ENCODE results near the gene REX1BD. TPM values are rescaled to one million over a fixed set of nuclear protein-coding genes. Genes with fewer than 3 reads are reported as not detected.
"Not testable (repeated sequence)": the region's sequence is repeated elsewhere in the genome, so short reads cannot be mapped to it uniquely, and the experiment has no call there.

The REX1BD gene
- total RNA-seq (2014; rRNA removed; shearing (Covaris generic)) (79.9 and 133 TPM in 2 replicates), polyA plus RNA-seq (2016; fragmentation: Nextera tagmentation; extraction: Ambion mirVana) (103 and 105 TPM in 2 replicates)

GRCh38 chr19:18588611-18589379 lies at the start of gene REX1BD:
TSS of gene REX1BD (plus strand) at chr19:18588798. CDS start at chr19:18588802, 4 bp downstream.
- no peaks in the 10 kb centered on the region for H4K20me1 ChIP-seq (ENCODE audit: insufficient read depth)
- peak; percentile 87 for DNase-seq
- WGBS, 2 experiments (ENCODE audit: low coverage in 1 of 2, low lambda C conversion rate in 2 of 2, missing lambda C conversion rate in 2 of 2), result 0 to 2% methylated on average over 57 to 71 of the region's 72 CpGs
- H3K9me3 ChIP-seq (ENCODE audit: low read depth), result no peaks in the 10 kb centered on the region
- H3K9me2 ChIP-seq (ENCODE audit: insufficient read depth), result no peaks in the 10 kb centered on the region
- H3K36me3 ChIP-seq (ENCODE audit: low read depth), result no peaks in the 10 kb centered on the region
- peak within 1 kb of the TSS; percentile 84 for H3K4me2 ChIP-seq (ENCODE audit: unreplicated experiment)
- peak within 1 kb of the TSS; percentile 79 for H3K4me3 ChIP-seq
- no peak for TF ChIP-seq EZH2phosphoT487 (IDR thresholded peaks at IDR 0.05; ENCODE audit: insufficient read depth, low read depth)
- no peak for TF ChIP-seq EZH2 (IDR thresholded peaks at IDR 0.05; ENCODE audit: insufficient read depth, poor library complexity, severe bottlenecking)
- peak within 1 kb of the TSS; percentile 88 for H2AFZ ChIP-seq
- H3K9ac ChIP-seq, result peak within 1 kb of the TSS; percentile 76
- H3F3A ChIP-seq (ENCODE audit: insufficient read depth), result peaks cover 13% of the 10 kb centered on the region
- in situ Hi-C loops (cut with MboI), result loop anchor here (25.0 kb wide), 1 partner anchor 126 kb away; no protein-coding TSS in a partner anchor
- H3K4me1 ChIP-seq (ENCODE audit: insufficient read depth), result peaks cover 7% of the 10 kb centered on the region; the same call in 1 of the 2 replicates
- H3K27me3 ChIP-seq (replicated peaks; ENCODE audit: insufficient read depth), result no peaks in the 10 kb centered on the region
- H3K79me2 ChIP-seq (ENCODE audit: insufficient read depth), result no peaks in the 10 kb centered on the region
- peak within 1 kb of the TSS; percentile 65 for H3K27ac ChIP-seq

- 97% methylated on average over 9 to 19 of the region's 19 CpGs for WGBS, 2 experiments (ENCODE audit: low coverage in 1 of 2, low lambda C conversion rate in 2 of 2, missing lambda C conversion rate in 2 of 2)
- Histone ChIP-seq H3K4me1 (ENCODE audit: insufficient read depth) (peaks cover 16% of the 10 kb centered on the region), H3K27ac (no peak overlapping the region), H3K9me2 (ENCODE audit: insufficient read depth) (no peaks in the 10 kb centered on the region), H3K36me3 (ENCODE audit: low read depth) (no peaks in the 10 kb centered on the region; the same call in 1 of the 2 replicates), H3K9me3 (ENCODE audit: low read depth) (no peaks in the 10 kb centered on the region), H3K9ac (no peak overlapping the region), H2AFZ (no peak overlapping the region), H3K4me2 (ENCODE audit: unreplicated experiment) (no peak overlapping the region), H3F3A (ENCODE audit: insufficient read depth) (0 out of 2 replicates have a peak, but pooled peaks cover 8% of the 10 kb centered on the region), H3K27me3 (replicated peaks; ENCODE audit: insufficient read depth) (no peaks in the 10 kb centered on the region), H4K20me1 (ENCODE audit: insufficient read depth) (no peaks in the 10 kb centered on the region), H3K4me3 (no peak overlapping the region), H3K79me2 (ENCODE audit: insufficient read depth) (peaks cover 33% of the 10 kb centered on the region)
- no peak for TF ChIP-seq EZH2 (IDR thresholded peaks at IDR 0.05; ENCODE audit: insufficient read depth, poor library complexity, severe bottlenecking)
- TF ChIP-seq EZH2phosphoT487 (IDR thresholded peaks at IDR 0.05; ENCODE audit: insufficient read depth, low read depth), result no peak
- no peak for DNase-seq
- in situ Hi-C loops (cut with MboI), result no loop called here
These were observed 49.2 kb upstream of the REX1BD start for GRCh38 chr19:18539372-18539771.

- H3K9me3 ChIP-seq (ENCODE audit: low read depth); H2AFZ ChIP-seq; H3K27ac ChIP-seq; H3K36me3 ChIP-seq (ENCODE audit: low read depth); in situ Hi-C loops (cut with MboI); H3K9me2 ChIP-seq (ENCODE audit: insufficient read depth); H3K4me3 ChIP-seq; H3K9ac ChIP-seq; H3F3A ChIP-seq (ENCODE audit: insufficient read depth); H4K20me1 ChIP-seq (ENCODE audit: insufficient read depth); H3K27me3 ChIP-seq (replicated peaks; ENCODE audit: insufficient read depth); DNase-seq; H3K4me2 ChIP-seq (ENCODE audit: unreplicated experiment): not testable (repeated sequence)
- Histone ChIP-seq H3K4me1 (ENCODE audit: insufficient read depth) (peaks cover 16% of the 10 kb centered on the region), H3K79me2 (ENCODE audit: insufficient read depth) (peaks cover 33% of the 10 kb centered on the region)
- 90 to 100% methylated on average over 1 of the region's 1 CpG for WGBS, 2 experiments (ENCODE audit: low coverage in 1 of 2, low lambda C conversion rate in 2 of 2, missing lambda C conversion rate in 2 of 2)
These were observed 48.4 kb upstream of the REX1BD start for GRCh38 chr19:18540200-18540599.

GRCh38 chr19:18541258-18541991 lies 47.2 kb upstream of the REX1BD start:
- TF ChIP-seq EZH2phosphoT487 (IDR thresholded peaks at IDR 0.05; ENCODE audit: insufficient read depth, low read depth) (no peak), EZH2 (IDR thresholded peaks at IDR 0.05; ENCODE audit: insufficient read depth, poor library complexity, severe bottlenecking) (no peak)
- Histone ChIP-seq H3K9me2 (ENCODE audit: insufficient read depth) (no peaks in the 10 kb centered on the region), H3K27me3 (replicated peaks; ENCODE audit: insufficient read depth) (no peaks in the 10 kb centered on the region), H3F3A (ENCODE audit: insufficient read depth) (0 out of 2 replicates have a peak, but pooled peaks cover 8% of the 10 kb centered on the region), H3K4me3 (peak overlapping the region; percentile 75; the same call in 1 of the 2 replicates), H3K4me1 (ENCODE audit: insufficient read depth) (peaks cover 16% of the 10 kb centered on the region), H2AFZ (no peak overlapping the region), H3K27ac (peak overlapping the region; percentile 58), H3K9me3 (ENCODE audit: low read depth) (no peaks in the 10 kb centered on the region), H3K4me2 (ENCODE audit: unreplicated experiment) (peak overlapping the region; percentile 83), H3K9ac (peak overlapping the region; percentile 88), H3K36me3 (ENCODE audit: low read depth) (no peaks in the 10 kb centered on the region; the same call in 1 of the 2 replicates), H3K79me2 (ENCODE audit: insufficient read depth) (peaks cover 33% of the 10 kb centered on the region), H4K20me1 (ENCODE audit: insufficient read depth) (no peaks in the 10 kb centered on the region)
- in situ Hi-C loops (cut with MboI), result no loop called here
- 66 to 67% methylated on average over 21 of the region's 21 CpGs for WGBS, 2 experiments (ENCODE audit: low coverage in 1 of 2, low lambda C conversion rate in 2 of 2, missing lambda C conversion rate in 2 of 2)
- peak; percentile 86 for DNase-seq

Measured in GM23248 (cell line).